ENCODE results near the gene FBXW4.
A peak's percentile ranks its signal among the peaks of the same experiment; 100 is the strongest.

FBXW4 gene

GRCh38 chr10:101572785-101573184 lies 122.2 kb downstream of the FBXW4 start:
- no peak for TF ChIP-seq CTCF (IDR thresholded peaks at IDR 0.05; ENCODE audit: insufficient read depth, low read length, missing control alignments)
- H3K4me3 ChIP-seq (ENCODE audit: low read depth, low read length), result no peak overlapping the region
- DNase-seq (ENCODE audit: low read depth, low spot score), result no peak
- ChIA-PET POLR2A (no interaction called here), CTCF (interaction anchor here (3.8 to 9.6 kb wide), 3 partner anchors 11 to 359 kb away, joined by 30 to 281 read pairs (median 145); partner anchors contain the start of genes DPCD and POLL)

- ChIA-PET POLR2A (no interaction called here), CTCF (interaction anchor here (2.1 to 9.6 kb wide), 8 partner anchors 11 to 411 kb away, joined by 9 to 281 read pairs (median 31); partner anchors contain the start of genes DPCD and POLL)
- TF ChIP-seq CTCF (IDR thresholded peaks at IDR 0.05; ENCODE audit: insufficient read depth, low read length, missing control alignments), result no peak
- no peak overlapping the region for H3K4me3 ChIP-seq (ENCODE audit: low read depth, low read length)
- no peak for DNase-seq (ENCODE audit: low read depth, low spot score)
Observed at GRCh38 chr10:101572126-101572525, 122.8 kb downstream of the FBXW4 start.

- CTCF ChIA-PET, result interaction anchor here (0.8 to 9.6 kb wide), 33 partner anchors 12 to 503 kb away, joined by 3 to 281 read pairs (median 4); partner anchors contain the start of genes DPCD and POLL
- TF ChIP-seq CTCF (IDR thresholded peaks at IDR 0.05; ENCODE audit: insufficient read depth, low read length, missing control alignments), result no peak
- no peak for DNase-seq (ENCODE audit: low read depth, low spot score)
- peak overlapping the region; percentile 72; the same call in 1 of the 2 replicates for H3K4me3 ChIP-seq (ENCODE audit: low read depth, low read length)
- POLR2A ChIA-PET, result no interaction called here
Observed at GRCh38 chr10:101571271-101571925, 123.6 kb downstream of the FBXW4 start.

- ChIA-PET CTCF (interaction anchor here (0.6 to 9.6 kb wide), 46 partner anchors 12 to 519 kb away, joined by 3 to 281 read pairs (median 4); partner anchors contain the start of genes DPCD and POLL), POLR2A (interaction anchor here (1.7 kb wide), 1 partner anchor 212 kb away, joined by 3 read pairs; no protein-coding TSS in a partner anchor)
- no peak for DNase-seq (ENCODE audit: low read depth, low spot score)
- H3K4me3 ChIP-seq (ENCODE audit: low read depth, low read length), result peak overlapping the region; percentile 72
- TF ChIP-seq CTCF (IDR thresholded peaks at IDR 0.05; ENCODE audit: insufficient read depth, low read length, missing control alignments), result no peak
Observed at GRCh38 chr10:101570428-101571270, 124.3 kb downstream of the FBXW4 start.

- H3K4me3 ChIP-seq (ENCODE audit: low read depth, low read length), result peak overlapping the region; percentile 72
- CTCF ChIA-PET, result interaction anchor here (0.6 to 9.6 kb wide), 39 partner anchors 11 to 518 kb away, joined by 3 to 281 read pairs (median 4); partner anchors contain the start of genes DPCD and POLL
- DNase-seq (ENCODE audit: low read depth, low spot score), result no peak
- TF ChIP-seq CTCF (IDR thresholded peaks at IDR 0.05; ENCODE audit: insufficient read depth, low read length, missing control alignments), result peak; percentile 92
- POLR2A ChIA-PET, result interaction anchor here (1.7 kb wide), 1 partner anchor 212 kb away, joined by 3 read pairs; no protein-coding TSS in a partner anchor
Observed at GRCh38 chr10:101569622-101570427, 125.1 kb downstream of the FBXW4 start.
